A673 (cell line): ENCODE results near the gene GPHN. TPM values are rescaled to one million over a fixed set of nuclear protein-coding genes. Genes with fewer than 3 reads are reported as not detected.

Experiments
- BruUV-seq: library from RNA; stranded (reverse); fragments of 400-500 nt; replicated peaks from 2 replicates; lab custom pipeline; 2021; lab: Mats Ljungman, UMichigan
- CTCF ChIA-PET: fragments of 300-600 bp; sonication (Branson Sonifier 250); formaldehyde crosslinking; loops from one replicate; lab custom pipeline; 2022; ENCODE audit warnings: antibody characterized with exemption; lab: Charles Lee
- POLR2A ChIA-PET: fragments of 300-600 bp; sonication (Branson Sonifier 250); formaldehyde crosslinking; loops from one replicate; lab custom pipeline; 2022; ENCODE audit warnings: antibody characterized with exemption; ENCODE audit not compliant: low non-redundant PET; lab: Charles Lee
- DNase-seq: peaks from one replicate; pipeline ENCODE4 v3.0.0-alpha.2; 2015; ENCODE audit warnings: low spot score
- H3K27ac ChIP-seq: fragments of 200-600 bp; sonication (generic); 2 replicates; pipeline ENCODE4 v1.5.1; 2016; ENCODE audit warnings: mixed run types, low read depth, mild to moderate bottlenecking, mixed read lengths, antibody characterized with exemption, low read length; ENCODE audit not compliant: poor library complexity, severe bottlenecking
- H3K27me3 ChIP-seq: fragments of 200-600 bp; sonication (generic); replicated peaks from 2 replicates; pipeline ENCODE4 v1.6.1; 2017; ENCODE audit warnings: mixed run types, low read depth, mild to moderate bottlenecking, mixed read lengths, antibody characterized with exemption, low read length; ENCODE audit not compliant: insufficient read depth, poor library complexity
- H3K36me3 ChIP-seq: fragments of 200-600 bp; sonication (generic); 2 replicates; pipeline ENCODE4 v1.6.1; 2016; ENCODE audit warnings: mixed run types, mild to moderate bottlenecking, mixed read lengths, antibody characterized with exemption, low read length; ENCODE audit not compliant: insufficient read depth, poor library complexity, severe bottlenecking
- H3K4me1 ChIP-seq: fragments of 200-600 bp; sonication (generic); 2 replicates; pipeline ENCODE4 v1.6.1; 2017; ENCODE audit warnings: mixed run types, mild to moderate bottlenecking, mixed read lengths, antibody characterized with exemption, low read length; ENCODE audit not compliant: insufficient read depth, poor library complexity, severe bottlenecking
- H3K4me3 ChIP-seq: fragments of 200-600 bp; sonication (generic); 2 replicates; pipeline ENCODE4 v1.5.1; 2016; ENCODE audit warnings: low read depth, mixed run types, mild to moderate bottlenecking, mixed read lengths, low read length; ENCODE audit not compliant: poor library complexity, severe bottlenecking
- H3K9me3 ChIP-seq: fragments of 200-600 bp; sonication (generic); 2 replicates; pipeline ENCODE4 v1.6.1; 2016; ENCODE audit warnings: mixed run types, low read depth, mild to moderate bottlenecking, mixed read lengths, antibody characterized with exemption, low read length; ENCODE audit not compliant: poor library complexity, severe bottlenecking
- CTCF ChIP-seq: fragments of 300-800, 200-600 bp; sonication (generic); conservative IDR thresholded peaks from 2 replicates; pipeline ENCODE4 v1.5.1; 2017; ENCODE audit warnings: low read depth, mild to moderate bottlenecking, antibody characterized with exemption, low read length, moderate library complexity, mixed read lengths
- EZH2 ChIP-seq: fragments of 200-600 bp; sonication (generic); IDR thresholded peaks from 2 replicates; pipeline ENCODE4 v1.6.1; 2017; ENCODE audit warnings: borderline replicate concordance, low read depth, mild to moderate bottlenecking, mixed read lengths, antibody characterized with exemption, low read length; ENCODE audit not compliant: poor library complexity, severe bottlenecking
- intact Hi-C: fragments of 100-400 bp; cut with micrococcal nuclease; formaldehyde crosslinking; loops from one replicate; pipeline ENCODE4 v1.10.0; 2022; ENCODE audit not compliant: unreplicated experiment
- total RNA-seq: library from RNA; stranded (reverse); gene quantifications from 2 replicates; pipeline ENCODE4 v1.2.3, GENCODE V29; 2021

The GPHN gene
- total RNA-seq, 1 experiment from 2014 or later = 30.3 TPM

- ChIA-PET POLR2A (no interaction called here), CTCF (no interaction called here)
- Histone ChIP-seq H3K27ac (no peak overlapping the region), H3K27me3 (no peaks in the 10 kb centered on the region), H3K4me1 (no peaks in the 10 kb centered on the region), H3K36me3 (no peaks in the 10 kb centered on the region), H3K9me3 (no peaks in the 10 kb centered on the region), H3K4me3 (no peak overlapping the region)
- intact Hi-C loops = no loop called here
- no peak for DNase-seq
- BruUV-seq = no TSS peak
- TF ChIP-seq CTCF (no peak), EZH2 (no peak)
Observed at GRCh38 chr14:66696326-66696725, 188.4 kb downstream of the GPHN start.

DNA sequence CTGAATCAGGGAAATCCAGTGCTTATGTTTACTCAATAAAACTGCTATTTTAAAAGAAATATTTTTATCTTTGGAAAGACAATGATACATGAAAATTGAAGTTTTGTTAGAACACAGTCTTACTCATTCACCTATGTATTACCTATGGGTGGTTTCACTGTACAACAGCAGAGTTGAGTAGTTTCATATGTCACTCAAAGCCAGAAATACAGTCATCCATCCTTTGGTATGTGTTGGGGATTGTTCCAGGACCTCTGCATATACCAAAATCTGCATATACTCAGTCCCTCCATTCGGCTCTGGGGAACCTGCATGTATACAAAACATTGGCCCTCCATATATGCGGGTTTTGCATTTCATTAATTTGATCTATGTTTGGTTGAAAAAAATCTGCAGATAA lies 190.6 kb downstream of the GPHN start:
- H3K27ac ChIP-seq = no peak overlapping the region
- H3K9me3 ChIP-seq = no peaks in the 10 kb centered on the region
- H3K4me1 ChIP-seq = no peaks in the 10 kb centered on the region
- POLR2A ChIA-PET = no interaction called here
- intact Hi-C loops = no loop called here
- H3K27me3 ChIP-seq = no peaks in the 10 kb centered on the region
- no peaks in the 10 kb centered on the region for H3K36me3 ChIP-seq
- CTCF ChIA-PET = no interaction called here
- H3K4me3 ChIP-seq = no peak overlapping the region
- TF ChIP-seq EZH2 (no peak), CTCF (no peak)
- no TSS peak for BruUV-seq
- no peak for DNase-seq

GRCh38 chr14:66701813-66702212 lies 193.9 kb downstream of the GPHN start:
- Histone ChIP-seq H3K27ac (no peak overlapping the region), H3K27me3 (no peaks in the 10 kb centered on the region), H3K4me1 (no peaks in the 10 kb centered on the region), H3K9me3 (peaks cover 7% of the 10 kb centered on the region), H3K36me3 (no peaks in the 10 kb centered on the region), H3K4me3 (no peak overlapping the region)
- no TSS peak for BruUV-seq
- DNase-seq = no peak
- POLR2A ChIA-PET = no interaction called here
- CTCF ChIA-PET = no interaction called here
- intact Hi-C loops = no loop called here
- TF ChIP-seq EZH2 (no peak), CTCF (no peak)
